ENCODE data around the gene FAM53C. TPM values are rescaled to one million over a fixed set of nuclear protein-coding genes. Genes with fewer than 3 reads are reported as not detected.

Gene FAM53C
- total and polyA plus RNA-seq, 10 of the 15 experiments (the other 5 are each of a cell fraction or from before 2014, with no cell fraction given) = 8.0 to 31.3 (median 24.0) TPM

DNA sequence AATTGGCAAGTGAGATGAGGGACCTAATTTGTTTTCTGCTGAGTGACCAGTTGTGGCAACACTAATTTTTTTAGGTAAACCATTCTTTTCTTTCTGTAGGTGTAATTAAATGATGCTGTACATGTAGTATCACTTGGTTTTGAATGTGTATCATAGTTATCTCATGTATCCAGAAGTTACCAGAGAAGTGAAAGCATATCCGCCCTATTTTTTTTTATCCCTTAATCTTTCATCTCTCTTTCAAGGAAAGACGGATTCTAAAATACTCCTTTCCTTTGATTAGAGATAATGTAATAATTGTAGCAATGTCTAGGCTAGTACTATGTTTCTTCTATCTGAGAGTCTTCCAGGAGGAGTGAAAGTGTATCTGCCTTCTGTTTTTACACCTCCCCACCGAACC, 21.6 kb downstream of the FAM53C start:
- Histone ChIP-seq H3K36me3 (ENCODE audit: control insufficient read depth in 2 of 2, insufficient read depth in 2 of 2, low read length in 1 of 2) (0 out of 4 replicates have a peak, but pooled peaks cover 0 to 3% of the 10 kb centered on the region in 2 experiments), H3K27me3 (replicated peaks in 1 of 2; ENCODE audit: control insufficient read depth in 2 of 2, insufficient read depth in 2 of 2, low read length in 1 of 2) (no peaks in the 10 kb centered on the region), H3K9ac (ENCODE audit: control insufficient read depth, insufficient read depth, low read length) (no peak overlapping the region), H3K4me2 (ENCODE audit: control insufficient read depth, insufficient read depth) (no peak overlapping the region), H3K4me3 (no peak overlapping the region), H3K79me2 (ENCODE audit: control insufficient read depth, insufficient read depth, low read length) (peaks cover 67% of the 10 kb centered on the region), H4K20me1 (ENCODE audit: control insufficient read depth, insufficient read depth) (no peaks in the 10 kb centered on the region), H3K9me3 (replicated peaks; ENCODE audit: control insufficient read depth, insufficient read depth, low read length) (no peaks in the 10 kb centered on the region), H3K4me1 (ENCODE audit: control insufficient read depth, insufficient read depth, low read length) (peaks cover under 1% of the 10 kb centered on the region), H3K27ac (ENCODE audit: control insufficient read depth, insufficient read depth) (no peak overlapping the region), H2AFZ (ENCODE audit: control insufficient read depth, low read depth, low read length) (no peak overlapping the region)
- ChIA-PET SMC1A (ENCODE audit: uncharacterized antibody, unreplicated experiment) (interaction anchor here (0.7 kb wide), 1 partner anchor 24 kb away, joined by 4 read pairs; no protein-coding TSS in a partner anchor), RAD21 (ENCODE audit: unreplicated experiment) (no interaction called here), POLR2A (no interaction called here), CTCF (no interaction called here)
- DNase-seq (ENCODE audit: low read depth, low spot score) (no peak), ATAC-seq (no peak), FAIRE-seq (no peak)
- intact Hi-C loops (cut with micrococcal nuclease; ENCODE audit: unreplicated experiment) (loop anchor here (10.0 kb wide), 1 partner anchor 325 kb away; the partner anchor contains the start of gene FAM13B), in situ Hi-C loops (cut with MboI) (no loop called here)
- 89% methylated on average over 3 of the region's 3 CpGs for WGBS (ENCODE audit: insufficient coverage, insufficient replicate concordance, low lambda C conversion rate, missing lambda C conversion rate)
- BruUV-seq (replicated peaks) = no TSS peak
- no peak for TF ChIP-seq IRF4 (IDR thresholded peaks at IDR 0.05; ENCODE audit: low read depth, low read length)
- no peak for TF ChIP-seq PAX5 (IDR thresholded peaks at IDR 0.05; ENCODE audit: borderline replicate concordance, low read depth, low read length)
- no peak for TF ChIP-seq TBL1XR1 (IDR thresholded peaks at IDR 0.05; ENCODE audit: low read depth, low read length)
- TF ChIP-seq, protein P1, sequence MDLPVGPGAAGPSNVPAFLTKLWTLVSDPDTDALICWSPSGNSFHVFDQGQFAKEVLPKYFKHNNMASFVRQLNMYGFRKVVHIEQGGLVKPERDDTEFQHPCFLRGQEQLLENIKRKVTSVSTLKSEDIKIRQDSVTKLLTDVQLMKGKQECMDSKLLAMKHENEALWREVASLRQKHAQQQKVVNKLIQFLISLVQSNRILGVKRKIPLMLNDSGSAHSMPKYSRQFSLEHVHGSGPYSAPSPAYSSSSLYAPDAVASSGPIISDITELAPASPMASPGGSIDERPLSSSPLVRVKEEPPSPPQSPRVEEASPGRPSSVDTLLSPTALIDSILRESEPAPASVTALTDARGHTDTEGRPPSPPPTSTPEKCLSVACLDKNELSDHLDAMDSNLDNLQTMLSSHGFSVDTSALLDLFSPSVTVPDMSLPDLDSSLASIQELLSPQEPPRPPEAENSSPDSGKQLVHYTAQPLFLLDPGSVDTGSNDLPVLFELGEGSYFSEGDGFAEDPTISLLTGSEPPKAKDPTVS (IDR thresholded peaks at IDR 0.05; ENCODE audit: low read depth, low read length) = no peak
- no peak for TF ChIP-seq SMARCA5 (IDR thresholded peaks at IDR 0.05)
- TF ChIP-seq, protein P2, sequence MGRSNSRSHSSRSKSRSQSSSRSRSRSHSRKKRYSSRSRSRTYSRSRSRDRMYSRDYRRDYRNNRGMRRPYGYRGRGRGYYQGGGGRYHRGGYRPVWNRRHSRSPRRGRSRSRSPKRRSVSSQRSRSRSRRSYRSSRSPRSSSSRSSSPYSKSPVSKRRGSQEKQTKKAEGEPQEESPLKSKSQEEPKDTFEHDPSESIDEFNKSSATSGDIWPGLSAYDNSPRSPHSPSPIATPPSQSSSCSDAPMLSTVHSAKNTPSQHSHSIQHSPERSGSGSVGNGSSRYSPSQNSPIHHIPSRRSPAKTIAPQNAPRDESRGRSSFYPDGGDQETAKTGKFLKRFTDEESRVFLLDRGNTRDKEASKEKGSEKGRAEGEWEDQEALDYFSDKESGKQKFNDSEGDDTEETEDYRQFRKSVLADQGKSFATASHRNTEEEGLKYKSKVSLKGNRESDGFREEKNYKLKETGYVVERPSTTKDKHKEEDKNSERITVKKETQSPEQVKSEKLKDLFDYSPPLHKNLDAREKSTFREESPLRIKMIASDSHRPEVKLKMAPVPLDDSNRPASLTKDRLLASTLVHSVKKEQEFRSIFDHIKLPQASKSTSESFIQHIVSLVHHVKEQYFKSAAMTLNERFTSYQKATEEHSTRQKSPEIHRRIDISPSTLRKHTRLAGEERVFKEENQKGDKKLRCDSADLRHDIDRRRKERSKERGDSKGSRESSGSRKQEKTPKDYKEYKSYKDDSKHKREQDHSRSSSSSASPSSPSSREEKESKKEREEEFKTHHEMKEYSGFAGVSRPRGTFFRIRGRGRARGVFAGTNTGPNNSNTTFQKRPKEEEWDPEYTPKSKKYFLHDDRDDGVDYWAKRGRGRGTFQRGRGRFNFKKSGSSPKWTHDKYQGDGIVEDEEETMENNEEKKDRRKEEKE (IDR thresholded peaks at IDR 0.05) = no peak
- TF ChIP-seq, protein P3, sequence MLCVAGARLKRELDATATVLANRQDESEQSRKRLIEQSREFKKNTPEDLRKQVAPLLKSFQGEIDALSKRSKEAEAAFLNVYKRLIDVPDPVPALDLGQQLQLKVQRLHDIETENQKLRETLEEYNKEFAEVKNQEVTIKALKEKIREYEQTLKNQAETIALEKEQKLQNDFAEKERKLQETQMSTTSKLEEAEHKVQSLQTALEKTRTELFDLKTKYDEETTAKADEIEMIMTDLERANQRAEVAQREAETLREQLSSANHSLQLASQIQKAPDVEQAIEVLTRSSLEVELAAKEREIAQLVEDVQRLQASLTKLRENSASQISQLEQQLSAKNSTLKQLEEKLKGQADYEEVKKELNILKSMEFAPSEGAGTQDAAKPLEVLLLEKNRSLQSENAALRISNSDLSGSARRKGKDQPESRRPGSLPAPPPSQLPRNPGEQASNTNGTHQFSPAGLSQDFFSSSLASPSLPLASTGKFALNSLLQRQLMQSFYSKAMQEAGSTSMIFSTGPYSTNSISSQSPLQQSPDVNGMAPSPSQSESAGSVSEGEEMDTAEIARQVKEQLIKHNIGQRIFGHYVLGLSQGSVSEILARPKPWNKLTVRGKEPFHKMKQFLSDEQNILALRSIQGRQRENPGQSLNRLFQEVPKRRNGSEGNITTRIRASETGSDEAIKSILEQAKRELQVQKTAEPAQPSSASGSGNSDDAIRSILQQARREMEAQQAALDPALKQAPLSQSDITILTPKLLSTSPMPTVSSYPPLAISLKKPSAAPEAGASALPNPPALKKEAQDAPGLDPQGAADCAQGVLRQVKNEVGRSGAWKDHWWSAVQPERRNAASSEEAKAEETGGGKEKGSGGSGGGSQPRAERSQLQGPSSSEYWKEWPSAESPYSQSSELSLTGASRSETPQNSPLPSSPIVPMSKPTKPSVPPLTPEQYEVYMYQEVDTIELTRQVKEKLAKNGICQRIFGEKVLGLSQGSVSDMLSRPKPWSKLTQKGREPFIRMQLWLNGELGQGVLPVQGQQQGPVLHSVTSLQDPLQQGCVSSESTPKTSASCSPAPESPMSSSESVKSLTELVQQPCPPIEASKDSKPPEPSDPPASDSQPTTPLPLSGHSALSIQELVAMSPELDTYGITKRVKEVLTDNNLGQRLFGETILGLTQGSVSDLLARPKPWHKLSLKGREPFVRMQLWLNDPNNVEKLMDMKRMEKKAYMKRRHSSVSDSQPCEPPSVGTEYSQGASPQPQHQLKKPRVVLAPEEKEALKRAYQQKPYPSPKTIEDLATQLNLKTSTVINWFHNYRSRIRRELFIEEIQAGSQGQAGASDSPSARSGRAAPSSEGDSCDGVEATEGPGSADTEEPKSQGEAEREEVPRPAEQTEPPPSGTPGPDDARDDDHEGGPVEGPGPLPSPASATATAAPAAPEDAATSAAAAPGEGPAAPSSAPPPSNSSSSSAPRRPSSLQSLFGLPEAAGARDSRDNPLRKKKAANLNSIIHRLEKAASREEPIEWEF (IDR thresholded peaks at IDR 0.05; ENCODE audit: insufficient replicate concordance, low read depth, low read length) = no peak
- TF ChIP-seq SUZ12 (IDR thresholded peaks at IDR 0.05; ENCODE audit: unreplicated experiment) = no peak
- TF ChIP-seq ZNF274 (IDR thresholded peaks at IDR 0.05; ENCODE audit: insufficient read depth, insufficient read length) = no peak
- no peak for TF ChIP-seq STAT1 (conservative IDR thresholded peaks at IDR 0.05)
- no peak for TF ChIP-seq CBX3 (IDR thresholded peaks at IDR 0.05; ENCODE audit: borderline replicate concordance, low read depth)
- TF ChIP-seq NFIC (IDR thresholded peaks at IDR 0.05; ENCODE audit: low read depth, low read length) = no peak
- TF ChIP-seq BHLHE40 (IDR thresholded peaks at IDR 0.05; ENCODE audit: borderline replicate concordance in 1 of 2, low read depth in 2 of 2, low read length in 1 of 2) = no peak
- TF ChIP-seq HDAC6 (IDR thresholded peaks at IDR 0.05; ENCODE audit: unreplicated experiment) = no peak

All from GM12878 (cell line).